H1 (cell line): ENCODE results near the gene ITM2B. TPM values are rescaled to one million over a fixed set of nuclear protein-coding genes. Genes with fewer than 3 reads are reported as not detected.

Experiments
- KDM4A ChIP-seq: IDR thresholded peaks from one replicate; pipeline ENCODE4 v1.7.1; 2012; ENCODE audit warnings: low read depth, mild to moderate bottlenecking, moderate library complexity, low read length, inconsistent platforms; ENCODE audit not compliant: severe bottlenecking
- POU5F1 ChIP-seq: IDR thresholded peaks from 2 replicates; pipeline ENCODE4 v1.6.1; 2011; ENCODE audit warnings: low read depth, mild to moderate bottlenecking, low read length, moderate library complexity
- TEAD4 ChIP-seq: IDR thresholded peaks from 2 replicates; pipeline ENCODE4 v1.6.1; 2012; ENCODE audit warnings: low read depth, low read length, inconsistent platforms, mixed read lengths
- polyA plus RNA-seq, 7 experiments: library from polyadenylated mRNA; depleted of rRNA in 3 of 7; stranded (reverse) in 5 of 7; unstranded in 2 of 7; fragments of >200 nt in 5 of 7; fragments of 200-250 nt in 2 of 7; gene quantifications; 1 replicate in 5 of 7; 2 replicates in 1 of 7; 4 replicates in 1 of 7; pipeline versions ENCODE4 v1.2.1 to v1.2.3, GENCODE V29; 2011 to 2013; ENCODE audit warnings: missing spikeins in 2 of 7, mixed read lengths in 2 of 7
- total RNA-seq: library from RNA; stranded (reverse); fragmentation: NEBNext Ultra II Directional; extraction: Animal tissue kit (Norgen Biotek cat#: 25700); gene quantifications from 2 replicates; pipeline ENCODE4 v1.2.1, GENCODE V29; 2021

The ITM2B gene
- total and polyA plus RNA-seq, 2 of the 8 experiments (the other 6 are each of a cell fraction or from before 2014, with no cell fraction given), result 132 to 184 TPM

DNA sequence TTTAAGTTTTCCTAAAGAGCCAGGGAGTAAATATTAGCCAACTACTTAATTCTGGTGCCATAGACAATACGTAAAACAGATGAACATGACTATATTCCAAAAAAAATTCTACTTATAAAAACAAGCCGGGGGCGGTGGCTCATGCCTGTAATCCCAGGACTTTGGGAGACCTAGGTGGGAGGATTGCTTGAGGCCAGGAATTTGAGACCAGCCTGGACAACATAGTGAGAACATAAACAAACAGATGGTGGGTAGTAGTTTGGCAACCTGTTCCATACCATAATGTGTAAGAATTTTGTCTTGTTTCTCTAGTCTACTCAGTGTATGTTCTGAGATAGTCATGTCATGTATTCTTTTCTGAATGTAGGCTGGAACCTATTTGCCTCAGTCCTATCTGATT is 25.4 kb downstream of the ITM2B start (continued):
- TF ChIP-seq POU5F1 (no peak), TEAD4 (no peak), KDM4A (no peak)
